ENCODE measurements around the gene SMTNL2.

SMTNL2 gene

DNA sequence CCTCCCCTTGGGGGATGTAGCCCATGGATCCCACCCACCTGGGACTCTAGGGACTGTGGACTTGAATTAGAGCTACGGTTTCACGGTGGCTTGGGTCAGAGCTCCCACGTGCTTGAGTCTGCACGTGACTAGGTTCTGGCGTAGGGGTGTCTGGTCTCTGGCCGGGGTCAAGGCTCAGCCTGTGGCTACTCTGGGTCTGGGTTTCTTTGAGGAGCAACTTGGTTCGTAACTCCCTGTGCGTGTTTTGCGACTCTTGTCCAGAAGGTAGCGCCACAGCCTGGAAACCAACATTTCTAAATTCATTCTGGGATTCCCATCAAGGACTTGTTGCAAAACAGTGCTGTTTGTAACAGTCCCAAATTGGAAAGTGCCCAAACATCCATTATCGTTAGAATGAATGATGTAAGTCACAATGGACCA lies 23.5 kb upstream of the SMTNL2 start:
- H3K4me3 ChIP-seq (ENCODE audit: control insufficient read depth, low read depth, low read length), result no peak overlapping the region
- peak; percentile 42 for DNase-seq (ENCODE audit: low read depth)
- TF ChIP-seq, protein P1, sequence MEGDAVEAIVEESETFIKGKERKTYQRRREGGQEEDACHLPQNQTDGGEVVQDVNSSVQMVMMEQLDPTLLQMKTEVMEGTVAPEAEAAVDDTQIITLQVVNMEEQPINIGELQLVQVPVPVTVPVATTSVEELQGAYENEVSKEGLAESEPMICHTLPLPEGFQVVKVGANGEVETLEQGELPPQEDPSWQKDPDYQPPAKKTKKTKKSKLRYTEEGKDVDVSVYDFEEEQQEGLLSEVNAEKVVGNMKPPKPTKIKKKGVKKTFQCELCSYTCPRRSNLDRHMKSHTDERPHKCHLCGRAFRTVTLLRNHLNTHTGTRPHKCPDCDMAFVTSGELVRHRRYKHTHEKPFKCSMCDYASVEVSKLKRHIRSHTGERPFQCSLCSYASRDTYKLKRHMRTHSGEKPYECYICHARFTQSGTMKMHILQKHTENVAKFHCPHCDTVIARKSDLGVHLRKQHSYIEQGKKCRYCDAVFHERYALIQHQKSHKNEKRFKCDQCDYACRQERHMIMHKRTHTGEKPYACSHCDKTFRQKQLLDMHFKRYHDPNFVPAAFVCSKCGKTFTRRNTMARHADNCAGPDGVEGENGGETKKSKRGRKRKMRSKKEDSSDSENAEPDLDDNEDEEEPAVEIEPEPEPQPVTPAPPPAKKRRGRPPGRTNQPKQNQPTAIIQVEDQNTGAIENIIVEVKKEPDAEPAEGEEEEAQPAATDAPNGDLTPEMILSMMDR (conservative IDR thresholded peaks at IDR 0.05; ENCODE audit: control insufficient read depth, insufficient read depth, low read depth, low read length), result peak; percentile 22

- no peak overlapping the region for H3K4me3 ChIP-seq (ENCODE audit: control insufficient read depth, low read depth, low read length)
- DNase-seq (ENCODE audit: low read depth), result no peak
- TF ChIP-seq, protein P1 (conservative IDR thresholded peaks at IDR 0.05; ENCODE audit: control insufficient read depth, insufficient read depth, low read depth, low read length), result no peak
Observed at GRCh38 chr17:4562015-4562969, 22.0 kb upstream of the SMTNL2 start.

DNA sequence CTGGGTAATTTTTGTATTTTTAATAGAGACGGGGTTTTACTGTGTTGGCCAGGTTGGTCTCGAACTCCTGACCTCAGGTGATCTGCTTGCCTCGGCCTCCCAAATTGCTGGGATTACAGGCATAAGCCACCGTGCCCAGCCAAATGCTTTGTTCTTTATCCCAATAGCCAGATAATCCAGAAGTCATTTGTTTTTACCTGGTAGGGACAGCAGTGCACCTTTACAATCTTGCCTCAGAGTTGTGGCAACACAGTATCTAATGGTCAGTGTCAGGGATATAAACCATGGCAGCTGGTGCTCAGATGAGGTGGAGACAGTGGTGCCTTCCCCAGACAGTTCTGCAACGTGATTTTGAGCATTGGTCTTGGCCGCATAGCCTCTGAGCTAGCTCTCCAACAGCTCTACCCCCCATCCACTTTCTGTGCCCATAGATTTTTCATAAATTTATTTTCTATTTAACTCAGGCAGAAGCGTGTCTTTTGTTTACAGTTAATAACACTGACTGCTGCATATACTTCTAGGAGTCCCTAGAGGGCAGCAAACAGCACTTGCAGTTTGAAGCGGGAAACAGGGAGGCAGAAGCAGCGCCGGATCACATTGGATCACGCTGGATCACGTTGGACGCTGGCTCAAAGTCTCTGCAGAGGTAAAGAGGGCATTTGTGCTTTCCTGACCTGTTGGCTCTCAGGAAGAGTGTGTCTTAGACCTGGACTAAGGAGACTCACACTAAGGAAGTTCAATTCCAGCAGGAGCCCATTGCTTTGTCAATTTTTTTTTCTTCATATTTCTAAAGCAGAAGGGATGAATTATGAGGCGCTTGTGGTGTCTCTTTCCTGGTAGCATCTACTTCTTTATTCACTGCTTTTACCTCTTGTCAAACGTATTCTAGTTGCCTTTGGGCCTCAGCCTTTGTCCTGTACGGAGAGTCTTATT lies 18.9 kb upstream of the SMTNL2 start:
- DNase-seq (ENCODE audit: low read depth), result peak; percentile 81
- H3K4me3 ChIP-seq (ENCODE audit: control insufficient read depth, low read depth, low read length), result no peak overlapping the region
- TF ChIP-seq, protein P1 (conservative IDR thresholded peaks at IDR 0.05; ENCODE audit: control insufficient read depth, insufficient read depth, low read depth, low read length), result peak; percentile 90

- peak; percentile 54 for DNase-seq (ENCODE audit: low read depth)
- TF ChIP-seq, protein P1 (conservative IDR thresholded peaks at IDR 0.05; ENCODE audit: control insufficient read depth, insufficient read depth, low read depth, low read length), result peak; percentile 86
- no peak overlapping the region for H3K4me3 ChIP-seq (ENCODE audit: control insufficient read depth, low read depth, low read length)
Observed at GRCh38 chr17:4566785-4567184, 17.5 kb upstream of the SMTNL2 start.

GRCh38 chr17:4569591-4569990 lies 14.7 kb upstream of the SMTNL2 start:
- TF ChIP-seq, protein P1 (conservative IDR thresholded peaks at IDR 0.05; ENCODE audit: control insufficient read depth, insufficient read depth, low read depth, low read length), result no peak
- no peak for DNase-seq (ENCODE audit: low read depth)
- no peak overlapping the region for H3K4me3 ChIP-seq (ENCODE audit: control insufficient read depth, low read depth, low read length)

GRCh38 chr17:4572131-4572530 lies 12.2 kb upstream of the SMTNL2 start:
- TF ChIP-seq, protein P1 (conservative IDR thresholded peaks at IDR 0.05; ENCODE audit: control insufficient read depth, insufficient read depth, low read depth, low read length), result no peak
- no peak for DNase-seq (ENCODE audit: low read depth)

More at GRCh38 chr17:4572131-4572530, 12.2 kb upstream of the SMTNL2 start:
- H3K4me3 ChIP-seq (ENCODE audit: control insufficient read depth, low read depth, low read length), result no peak overlapping the region
